ENCODE results near the gene DARS2.

DNA sequence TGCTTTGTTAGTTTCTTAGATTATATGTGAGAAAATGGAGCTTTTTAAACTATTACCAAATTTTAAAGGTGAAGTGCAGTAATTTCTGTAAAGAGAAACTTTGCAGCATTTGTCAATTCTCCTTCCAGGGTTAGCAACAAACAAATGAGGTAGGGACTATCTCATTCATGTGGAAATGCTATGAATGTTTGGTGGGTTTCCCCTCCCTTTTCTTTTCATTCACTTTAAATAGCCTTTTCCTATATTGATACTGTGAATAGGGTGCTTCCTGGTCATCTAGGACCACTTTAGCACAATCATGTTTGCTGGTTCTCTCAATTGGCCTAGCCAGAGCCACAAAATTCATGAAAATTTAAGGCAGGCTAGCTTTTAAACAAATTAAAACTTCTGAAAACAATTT lies 64.3 kb downstream of the DARS2 start:
- TF ChIP-seq POLR2A (IDR thresholded peaks at IDR 0.05): no peak
- no peak for TF ChIP-seq POLR2AphosphoS5 (IDR thresholded peaks at IDR 0.05)
